BJ (cell line): ENCODE results near the gene CDC34. TPM values are rescaled to one million over a fixed set of nuclear protein-coding genes. Genes with fewer than 3 reads are reported as not detected.

Experiments used
- CTCF ChIA-PET: fragments of 350-600 bp; formaldehyde crosslinking; extraction: SDS; loops from one replicate; lab custom pipeline; 2021; ENCODE audit warnings: antibody characterized with exemption, inconsistent platforms; lab: Yijun Ruan, JAX
- POLR2A ChIA-PET: fragments of 300-600 bp; sonication (Branson Sonifier 250); formaldehyde crosslinking; extraction: SDS; loops from one replicate; lab custom pipeline; 2021; ENCODE audit warnings: antibody characterized with exemption; lab: Charles Lee
- DNase-seq: peaks from one replicate; pipeline ENCODE4 v3.0.0-alpha.2; 2011; ENCODE audit warnings: low read depth
- H3K27me3 ChIP-seq: 2 replicates; pipeline ENCODE4 v1.6.0; 2011; ENCODE audit warnings: low read length; ENCODE audit not compliant: control insufficient read depth, insufficient read depth
- H3K36me3 ChIP-seq: 2 replicates; pipeline ENCODE4 v1.5.1; 2011; ENCODE audit warnings: low read length; ENCODE audit not compliant: control insufficient read depth, insufficient read depth
- H3K4me3 ChIP-seq: 2 replicates; pipeline ENCODE4 v1.5.1; 2011; ENCODE audit warnings: low read depth, mild to moderate bottlenecking, control low read depth, low read length
- polyA plus RNA-seq: library from polyadenylated mRNA; depleted of rRNA; stranded (reverse); fragments of >200 nt; gene quantifications from 2 replicates; pipeline ENCODE4 v1.2.3, GENCODE V29; 2011
- TF ChIP-seq, protein P1 (sequence below): IDR thresholded peaks from 2 replicates; pipeline ENCODE4 v1.5.1; 2011; ENCODE audit warnings: low read depth, mild to moderate bottlenecking, control low read depth, inconsistent platforms, low read length, moderate library complexity; ENCODE audit not compliant: insufficient read depth

CDC34 gene
- polyA plus RNA-seq, 1 experiment: 75.2 TPM

DNA sequence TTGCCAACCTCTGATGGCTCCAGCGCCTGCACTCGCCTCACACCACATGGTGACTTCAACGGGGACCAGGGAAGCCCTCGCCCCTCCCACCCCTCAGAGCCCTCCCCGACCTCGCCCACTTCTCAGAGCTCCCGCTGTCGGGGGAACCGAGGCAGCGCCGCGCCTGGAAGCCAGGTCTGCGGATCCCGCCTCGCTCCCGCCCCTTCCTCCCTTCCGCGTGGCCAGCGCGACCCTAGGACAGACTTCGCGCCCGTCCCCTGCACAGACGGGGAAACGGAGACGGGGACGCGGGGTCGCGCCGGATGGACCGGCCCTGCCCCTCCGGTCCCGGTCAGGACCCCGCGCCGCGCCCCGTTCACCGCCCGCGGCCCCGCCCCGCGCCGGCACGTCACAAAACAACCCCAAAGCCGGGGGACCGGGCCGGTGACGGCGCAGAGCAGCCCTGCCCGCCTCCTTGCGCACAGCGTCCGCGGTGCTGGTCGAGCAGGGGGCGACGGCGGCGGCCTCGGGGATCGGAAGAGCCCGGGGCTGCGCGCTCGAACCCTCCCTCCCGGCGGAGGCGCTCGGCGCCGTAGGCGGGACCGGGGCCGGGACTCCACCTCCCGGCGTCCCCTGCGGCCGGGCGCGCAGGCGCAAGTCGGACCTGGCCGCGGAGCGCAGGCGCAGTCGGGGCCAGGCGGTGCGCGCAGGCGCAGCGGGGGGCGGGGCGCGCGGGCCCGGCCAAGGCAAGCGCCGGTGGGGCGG is 379 bp upstream of the CDC34 start:
- DNase-seq: no peak
- ChIA-PET CTCF (interaction anchor here (0.8 to 4.9 kb wide), 10 partner anchors 9 to 146 kb away, joined by 3 to 34 read pairs (median 6); partner anchors contain the start of genes BSG and TPGS1), POLR2A (interaction anchor here (0.8 kb wide), 1 partner anchor 41 kb away, joined by 4 read pairs; no protein-coding TSS in a partner anchor)
- peak overlapping the region; percentile 98 for H3K4me3 ChIP-seq
- no peaks in the 10 kb centered on the region for H3K27me3 ChIP-seq
- peaks cover 7% of the 10 kb centered on the region for H3K36me3 ChIP-seq
- TF ChIP-seq, protein P1, sequence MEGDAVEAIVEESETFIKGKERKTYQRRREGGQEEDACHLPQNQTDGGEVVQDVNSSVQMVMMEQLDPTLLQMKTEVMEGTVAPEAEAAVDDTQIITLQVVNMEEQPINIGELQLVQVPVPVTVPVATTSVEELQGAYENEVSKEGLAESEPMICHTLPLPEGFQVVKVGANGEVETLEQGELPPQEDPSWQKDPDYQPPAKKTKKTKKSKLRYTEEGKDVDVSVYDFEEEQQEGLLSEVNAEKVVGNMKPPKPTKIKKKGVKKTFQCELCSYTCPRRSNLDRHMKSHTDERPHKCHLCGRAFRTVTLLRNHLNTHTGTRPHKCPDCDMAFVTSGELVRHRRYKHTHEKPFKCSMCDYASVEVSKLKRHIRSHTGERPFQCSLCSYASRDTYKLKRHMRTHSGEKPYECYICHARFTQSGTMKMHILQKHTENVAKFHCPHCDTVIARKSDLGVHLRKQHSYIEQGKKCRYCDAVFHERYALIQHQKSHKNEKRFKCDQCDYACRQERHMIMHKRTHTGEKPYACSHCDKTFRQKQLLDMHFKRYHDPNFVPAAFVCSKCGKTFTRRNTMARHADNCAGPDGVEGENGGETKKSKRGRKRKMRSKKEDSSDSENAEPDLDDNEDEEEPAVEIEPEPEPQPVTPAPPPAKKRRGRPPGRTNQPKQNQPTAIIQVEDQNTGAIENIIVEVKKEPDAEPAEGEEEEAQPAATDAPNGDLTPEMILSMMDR: no peak; the same call in 1 of the 2 replicates

DNA sequence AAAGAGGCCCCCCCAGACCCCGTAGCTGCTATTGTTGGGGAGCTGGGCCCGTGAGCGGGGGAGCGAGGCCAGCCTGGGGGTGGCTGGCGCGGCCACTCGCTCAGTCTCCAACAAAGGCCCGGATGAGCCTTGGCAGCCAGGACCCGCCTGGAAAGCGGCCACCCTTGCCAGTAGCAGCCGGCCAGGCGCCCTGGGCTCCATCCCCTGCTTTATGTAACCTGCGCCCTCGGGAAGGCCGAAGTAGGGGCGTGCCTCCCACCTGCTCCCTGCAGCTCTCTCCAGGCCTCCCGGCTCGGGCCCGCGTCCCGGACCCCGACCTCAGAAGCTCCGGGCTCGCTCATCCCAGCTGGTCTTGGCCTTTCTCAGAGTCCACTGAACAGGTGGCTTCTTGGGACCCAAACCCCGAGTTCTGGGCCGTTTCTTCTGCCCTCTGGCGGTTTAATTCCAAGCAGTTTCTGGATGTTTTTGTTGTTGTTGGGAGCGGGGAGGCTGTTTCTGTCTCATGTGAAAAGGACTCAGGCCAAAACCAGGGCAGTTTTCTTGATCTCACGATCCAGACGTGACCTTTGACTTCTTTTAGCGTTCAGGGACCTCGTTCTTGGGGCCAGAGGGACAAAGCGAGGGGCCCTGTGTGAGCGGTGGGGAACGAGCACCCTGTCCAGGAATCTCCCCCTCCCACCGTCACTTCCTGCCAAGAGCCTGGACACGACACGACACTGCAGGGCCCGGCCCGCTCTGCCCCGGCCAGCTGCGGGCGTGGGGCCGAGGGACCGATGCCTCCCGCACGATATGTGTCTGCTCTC is 1.2 kb downstream of the CDC34 start:
- ChIA-PET CTCF (interaction anchor here (1.0 to 4.9 kb wide), 15 partner anchors 9 to 51 kb away, joined by 3 to 34 read pairs (median 6); partner anchors contain the start of genes BSG and TPGS1), POLR2A (no interaction called here)
- peak overlapping the region; percentile 98 for H3K4me3 ChIP-seq
- no peaks in the 10 kb centered on the region for H3K27me3 ChIP-seq
- no peak for DNase-seq
- TF ChIP-seq, protein P1: peak; percentile 64
- peaks cover 18% of the 10 kb centered on the region for H3K36me3 ChIP-seq

DNA sequence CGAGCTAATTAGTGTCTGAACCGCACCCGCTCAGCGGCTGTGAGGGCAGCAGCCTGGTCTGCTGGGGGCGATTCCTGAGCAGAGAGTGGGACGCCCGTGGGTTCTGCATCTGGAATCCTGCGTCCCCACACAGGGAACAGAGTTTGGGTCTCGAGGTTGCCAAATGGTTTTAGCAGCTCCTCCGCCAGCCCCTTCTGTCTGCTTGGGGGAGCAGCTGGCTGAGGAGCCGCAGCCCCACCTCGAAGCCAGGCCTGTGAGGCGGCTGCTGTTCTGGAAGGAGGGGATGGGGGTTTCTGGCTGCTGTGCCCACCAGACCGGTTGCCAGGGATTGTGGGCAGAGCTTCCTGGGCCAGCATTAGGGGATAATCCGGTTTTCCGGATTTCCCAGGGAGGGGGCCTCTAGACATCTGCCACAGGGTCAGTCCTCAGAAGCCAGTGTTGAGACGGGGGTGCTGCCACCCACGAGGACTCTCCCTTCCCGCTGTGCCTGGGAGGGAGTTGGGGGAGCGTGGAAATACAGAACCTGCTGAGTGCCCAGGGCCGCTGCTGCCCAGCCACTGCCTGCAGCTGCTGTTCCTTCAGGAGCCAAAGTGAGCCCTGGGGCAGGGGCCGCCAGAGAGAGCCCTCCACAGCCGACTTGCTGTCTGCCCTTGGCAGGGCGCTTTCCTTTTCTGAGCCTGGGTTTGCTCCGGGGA is 2.0 kb downstream of the CDC34 start:
- Histone ChIP-seq H3K4me3 (peak overlapping the region; percentile 98), H3K36me3 (peaks cover 24% of the 10 kb centered on the region), H3K27me3 (no peaks in the 10 kb centered on the region)
- CTCF ChIA-PET: interaction anchor here (0.9 to 4.9 kb wide), 12 partner anchors 9 to 55 kb away, joined by 3 to 34 read pairs (median 6); partner anchors contain the start of gene BSG
- TF ChIP-seq, protein P1: no peak
- POLR2A ChIA-PET: no interaction called here
- no peak for DNase-seq

DNA sequence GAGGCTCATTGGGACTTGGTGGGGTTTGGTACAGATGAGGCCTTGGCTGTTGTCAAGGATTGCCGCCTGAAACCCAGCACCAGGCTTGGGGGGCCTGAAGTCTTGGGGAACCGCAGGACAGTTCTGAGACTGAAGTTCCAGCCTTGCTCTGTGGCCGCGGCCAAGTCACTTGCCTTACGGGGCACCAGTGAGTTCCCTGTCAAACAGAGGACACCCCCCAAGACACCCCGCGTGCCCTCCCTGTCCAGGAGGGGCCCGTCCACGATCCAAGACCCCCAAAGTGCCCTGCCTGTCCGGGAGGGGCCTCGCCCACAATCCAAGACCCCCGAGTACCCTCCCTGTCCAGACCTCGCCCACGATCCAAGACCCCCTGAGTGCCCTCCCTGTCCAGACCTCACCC is 2.5 kb downstream of the CDC34 start:
- Histone ChIP-seq H3K36me3 (peaks cover 29% of the 10 kb centered on the region), H3K4me3 (peak overlapping the region; percentile 98; the same call in 1 of the 2 replicates), H3K27me3 (no peaks in the 10 kb centered on the region)
- POLR2A ChIA-PET: no interaction called here
- TF ChIP-seq, protein P1: 0 out of 2 replicates have a peak, but pooled peaks have one; percentile 3
- no peak for DNase-seq
- CTCF ChIA-PET: interaction anchor here (0.9 to 4.9 kb wide), 5 partner anchors 8 to 55 kb away, joined by 3 to 34 read pairs (median 7); no protein-coding TSS in a partner anchor
